HL-60 (cell line): ENCODE data around the gene TLX1.

Source experiments
- DNase-seq, 2 experiments: peaks; one replicate each; pipeline ENCODE4 v3.0.0-alpha.2; 2010 to 2020; ENCODE audit warnings: low read depth in 1 of 2, low spot score in 1 of 2
- H3K27ac ChIP-seq: fragments of 250-450 bp; sonication (Bioruptor Pico); replicated peaks from 2 replicates; pipeline ENCODE4 v1.5.1; 2020; ENCODE audit warnings: mild to moderate bottlenecking, moderate library complexity
- H3K27me3 ChIP-seq: fragments of 250-450 bp; sonication (Bioruptor Pico); 2 replicates; pipeline ENCODE4 v1.5.1; 2021; ENCODE audit warnings: mild to moderate bottlenecking, moderate library complexity; ENCODE audit not compliant: insufficient read depth, poor library complexity, severe bottlenecking
- H3K4me3 ChIP-seq: replicated peaks from 2 replicates; pipeline ENCODE4 v1.5.1; 2011; ENCODE audit warnings: mild to moderate bottlenecking, control low read depth, low read length; ENCODE audit not compliant: insufficient read depth
- GABPA ChIP-seq: IDR thresholded peaks from 2 replicates; pipeline ENCODE4 v1.6.1; 2012; ENCODE audit warnings: low read depth
- POLR2AphosphoS5 ChIP-seq: IDR thresholded peaks from 2 replicates; pipeline ENCODE4 v1.6.1; 2012; ENCODE audit warnings: low read depth
- SPI1 ChIP-seq: IDR thresholded peaks from 2 replicates; pipeline ENCODE4 v1.6.1; 2012; ENCODE audit warnings: low read depth, mild to moderate bottlenecking, borderline replicate concordance
- TF ChIP-seq, protein P1 (sequence below): IDR thresholded peaks from one replicate; pipeline ENCODE4 v1.5.1; 2011; ENCODE audit warnings: low read length, control low read depth, inconsistent platforms; ENCODE audit not compliant: insufficient read depth
- TF ChIP-seq, protein P2 (sequence below): IDR thresholded peaks from 2 replicates; pipeline ENCODE4 v1.6.1; 2012; ENCODE audit warnings: low read depth; ENCODE audit not compliant: insufficient replicate concordance

Gene TLX1

DNA sequence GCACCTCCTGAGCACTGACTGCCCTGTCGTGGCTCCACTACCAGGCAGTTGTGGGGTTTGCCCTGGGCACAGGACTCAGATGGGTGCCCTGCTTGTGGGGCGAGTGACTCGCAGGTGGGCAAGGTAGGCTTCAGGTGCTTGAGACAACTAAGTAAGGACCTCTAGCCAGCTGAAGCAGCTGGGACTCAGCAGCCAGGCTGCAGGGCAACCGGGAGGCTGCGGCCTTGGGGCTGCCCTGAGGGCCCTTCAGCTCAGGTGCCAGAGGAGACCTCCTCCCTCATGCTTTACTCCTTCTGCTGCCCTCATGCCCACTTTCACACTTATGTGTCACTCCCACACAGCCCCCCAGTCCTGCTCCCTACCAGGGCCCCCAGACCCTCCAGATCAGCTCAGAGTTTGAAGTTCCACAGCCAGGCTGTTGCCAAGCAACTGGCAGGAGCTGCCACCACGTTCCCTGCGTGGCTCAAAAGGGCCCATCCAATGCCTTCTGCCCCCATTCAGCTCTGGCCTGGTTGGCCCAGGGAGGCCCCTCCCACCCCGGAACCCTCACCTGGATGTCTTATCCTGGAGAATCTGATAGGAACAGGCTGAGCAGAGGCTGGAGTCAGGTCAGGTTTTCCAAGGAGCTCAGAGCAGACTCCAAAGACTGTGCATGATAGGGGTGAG, 10.0 kb downstream of the TLX1 start:
- Histone ChIP-seq H3K27me3 (peaks cover 95% of the 10 kb centered on the region), H3K4me3 (no peak overlapping the region), H3K27ac (no peak overlapping the region)
- TF ChIP-seq SPI1 = no peak
- DNase-seq = no peak

GRCh38 chr10:101141616-101142532, 10.8 kb downstream of the TLX1 start:
- Histone ChIP-seq H3K27me3 (peaks cover 95% of the 10 kb centered on the region), H3K27ac (no peak overlapping the region), H3K4me3 (no peak overlapping the region)
- TF ChIP-seq, protein P1, sequence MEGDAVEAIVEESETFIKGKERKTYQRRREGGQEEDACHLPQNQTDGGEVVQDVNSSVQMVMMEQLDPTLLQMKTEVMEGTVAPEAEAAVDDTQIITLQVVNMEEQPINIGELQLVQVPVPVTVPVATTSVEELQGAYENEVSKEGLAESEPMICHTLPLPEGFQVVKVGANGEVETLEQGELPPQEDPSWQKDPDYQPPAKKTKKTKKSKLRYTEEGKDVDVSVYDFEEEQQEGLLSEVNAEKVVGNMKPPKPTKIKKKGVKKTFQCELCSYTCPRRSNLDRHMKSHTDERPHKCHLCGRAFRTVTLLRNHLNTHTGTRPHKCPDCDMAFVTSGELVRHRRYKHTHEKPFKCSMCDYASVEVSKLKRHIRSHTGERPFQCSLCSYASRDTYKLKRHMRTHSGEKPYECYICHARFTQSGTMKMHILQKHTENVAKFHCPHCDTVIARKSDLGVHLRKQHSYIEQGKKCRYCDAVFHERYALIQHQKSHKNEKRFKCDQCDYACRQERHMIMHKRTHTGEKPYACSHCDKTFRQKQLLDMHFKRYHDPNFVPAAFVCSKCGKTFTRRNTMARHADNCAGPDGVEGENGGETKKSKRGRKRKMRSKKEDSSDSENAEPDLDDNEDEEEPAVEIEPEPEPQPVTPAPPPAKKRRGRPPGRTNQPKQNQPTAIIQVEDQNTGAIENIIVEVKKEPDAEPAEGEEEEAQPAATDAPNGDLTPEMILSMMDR = peak; percentile 80
- no peak for TF ChIP-seq POLR2AphosphoS5
- TF ChIP-seq SPI1 = no peak
- TF ChIP-seq, protein P2, sequence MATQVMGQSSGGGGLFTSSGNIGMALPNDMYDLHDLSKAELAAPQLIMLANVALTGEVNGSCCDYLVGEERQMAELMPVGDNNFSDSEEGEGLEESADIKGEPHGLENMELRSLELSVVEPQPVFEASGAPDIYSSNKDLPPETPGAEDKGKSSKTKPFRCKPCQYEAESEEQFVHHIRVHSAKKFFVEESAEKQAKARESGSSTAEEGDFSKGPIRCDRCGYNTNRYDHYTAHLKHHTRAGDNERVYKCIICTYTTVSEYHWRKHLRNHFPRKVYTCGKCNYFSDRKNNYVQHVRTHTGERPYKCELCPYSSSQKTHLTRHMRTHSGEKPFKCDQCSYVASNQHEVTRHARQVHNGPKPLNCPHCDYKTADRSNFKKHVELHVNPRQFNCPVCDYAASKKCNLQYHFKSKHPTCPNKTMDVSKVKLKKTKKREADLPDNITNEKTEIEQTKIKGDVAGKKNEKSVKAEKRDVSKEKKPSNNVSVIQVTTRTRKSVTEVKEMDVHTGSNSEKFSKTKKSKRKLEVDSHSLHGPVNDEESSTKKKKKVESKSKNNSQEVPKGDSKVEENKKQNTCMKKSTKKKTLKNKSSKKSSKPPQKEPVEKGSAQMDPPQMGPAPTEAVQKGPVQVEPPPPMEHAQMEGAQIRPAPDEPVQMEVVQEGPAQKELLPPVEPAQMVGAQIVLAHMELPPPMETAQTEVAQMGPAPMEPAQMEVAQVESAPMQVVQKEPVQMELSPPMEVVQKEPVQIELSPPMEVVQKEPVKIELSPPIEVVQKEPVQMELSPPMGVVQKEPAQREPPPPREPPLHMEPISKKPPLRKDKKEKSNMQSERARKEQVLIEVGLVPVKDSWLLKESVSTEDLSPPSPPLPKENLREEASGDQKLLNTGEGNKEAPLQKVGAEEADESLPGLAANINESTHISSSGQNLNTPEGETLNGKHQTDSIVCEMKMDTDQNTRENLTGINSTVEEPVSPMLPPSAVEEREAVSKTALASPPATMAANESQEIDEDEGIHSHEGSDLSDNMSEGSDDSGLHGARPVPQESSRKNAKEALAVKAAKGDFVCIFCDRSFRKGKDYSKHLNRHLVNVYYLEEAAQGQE = no peak
- DNase-seq = peak; percentile 47 to 79

- H3K27me3 ChIP-seq = peaks cover 97% of the 10 kb centered on the region
- DNase-seq = no peak
- no peak overlapping the region for H3K27ac ChIP-seq
- no peak for TF ChIP-seq SPI1
- TF ChIP-seq, protein P2 = no peak
- no peak for TF ChIP-seq POLR2AphosphoS5
- TF ChIP-seq, protein P1 = no peak
- H3K4me3 ChIP-seq = no peak overlapping the region
These were observed 11.6 kb downstream of the TLX1 start for GRCh38 chr10:101142533-101143344.

DNA sequence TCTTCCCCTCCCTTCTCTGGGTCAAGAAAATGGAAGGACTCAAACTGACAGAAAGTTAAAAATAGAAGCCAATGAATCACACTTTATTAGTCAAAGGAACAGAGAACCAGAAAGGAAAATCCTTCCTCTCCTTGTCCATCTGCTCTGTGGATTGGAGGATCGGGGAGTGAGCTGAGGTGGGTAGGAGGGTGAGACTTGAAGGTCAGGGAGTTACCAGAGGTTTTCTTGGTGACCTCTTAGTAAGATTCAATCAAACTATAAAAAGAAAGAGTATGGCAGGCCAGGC, 12.2 kb downstream of the TLX1 start:
- TF ChIP-seq GABPA (no peak), POLR2AphosphoS5 (no peak), SPI1 (no peak)
- TF ChIP-seq, protein P1 = no peak
- TF ChIP-seq, protein P2 = no peak
- no peak overlapping the region for H3K4me3 ChIP-seq
- no peak for DNase-seq
- H3K27ac ChIP-seq = no peak overlapping the region
- H3K27me3 ChIP-seq = peaks cover 95% of the 10 kb centered on the region
